Loucy (cell line): ENCODE data around the gene CCNF.

Experiments
- CTCF ChIP-seq: fragments of 200-600 bp; sonication (generic); conservative IDR thresholded peaks from 2 replicates; pipeline ENCODE4 v1.5.1; 2014; ENCODE audit warnings: mild to moderate bottlenecking, antibody characterized with exemption, low read length
- EZH2phosphoT487 ChIP-seq: fragments of 200-600 bp; IDR thresholded peaks from 2 replicates; pipeline ENCODE4 v1.6.1; 2018; ENCODE audit warnings: antibody characterized with exemption, mild to moderate bottlenecking, moderate library complexity, borderline replicate concordance

DNA sequence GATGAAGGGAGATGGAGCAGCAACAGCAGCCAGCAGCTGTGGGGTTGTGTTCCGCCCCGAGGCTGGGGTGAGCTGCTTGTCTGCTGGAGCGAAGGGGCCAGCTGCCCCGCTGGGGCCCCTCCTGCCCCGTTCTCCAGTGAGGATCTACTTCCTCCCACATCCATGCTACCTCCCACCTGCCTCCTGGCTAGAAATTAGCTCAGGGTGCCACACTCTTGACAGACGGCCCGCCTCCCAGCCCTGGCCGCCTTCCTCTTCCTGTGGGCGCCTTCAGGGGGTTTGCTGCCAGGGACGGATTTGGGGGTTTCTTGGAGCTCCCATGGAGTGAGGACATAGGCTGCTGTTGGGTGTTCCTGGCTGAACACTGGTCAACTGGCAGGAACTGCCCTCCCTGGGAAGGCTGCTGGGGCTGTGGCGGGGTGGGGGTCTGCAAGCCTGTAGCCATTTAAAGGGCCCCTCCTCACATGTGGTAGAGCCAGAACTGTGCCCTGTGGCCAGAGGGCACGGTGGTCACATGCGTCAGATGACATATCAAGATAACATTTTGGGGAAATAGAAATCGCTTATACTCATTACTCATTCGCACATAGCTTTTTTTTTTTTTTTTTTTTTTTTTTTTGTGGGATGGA is 58.8 kb downstream of the CCNF start:
- TF ChIP-seq CTCF: no peak
- TF ChIP-seq EZH2phosphoT487: no peak
